Stimulated activated CD4-positive, alpha-beta T cell treated with anti-CD3 and anti-CD28 coated beads, Interleukin-4, amount 100 ng/mL, for 48 hours (primary cell): ENCODE measurements around the gene ELF2.
"Not testable (repeated sequence)": the region's sequence is repeated elsewhere in the genome, so short reads cannot be mapped to it uniquely, and the experiment has no call there.

Experiments
- DNase-seq, 2 donors: peaks; one replicate each; pipeline ENCODE4 v3.0.0-alpha.2; 2020; ENCODE audit warnings: low read depth in 2 of 2

The ELF2 gene

GRCh38 chr4:139020384-139020783 is 156.6 kb downstream of the ELF2 start:
- DNase-seq: no peak

- no peak for DNase-seq
Measured at GRCh38 chr4:139018971-139019758, 157.9 kb downstream of the ELF2 start.

- no peak for DNase-seq
Measured at GRCh38 chr4:139018501-139018900, 158.5 kb downstream of the ELF2 start.

- DNase-seq: no peak
Measured at GRCh38 chr4:139017861-139018260, 159.2 kb downstream of the ELF2 start.

GRCh38 chr4:139015948-139016471 is 161.0 kb downstream of the ELF2 start:
- DNase-seq: peak in 1 of 2 donors; percentile 30

GRCh38 chr4:139015269-139015947 is 161.6 kb downstream of the ELF2 start, which contains the start of gene NOCT:
Gene NOCT (plus strand): TSS chr4:139015781. CDS start chr4:139015982, 201 bp downstream.
- DNase-seq: peak; percentile 92 to 94

GRCh38 chr4:139014371-139015268 is 162.4 kb downstream of the ELF2 start:
- DNase-seq: peak in 1 of 2 donors; percentile 5

- no peak for DNase-seq
Measured at GRCh38 chr4:139011225-139011950, 165.6 kb downstream of the ELF2 start.

GRCh38 chr4:139009702-139010101 is 167.3 kb downstream of the ELF2 start:
- DNase-seq: no peak

- not testable (repeated sequence) for DNase-seq
Measured at GRCh38 chr4:139008278-139008677, 168.7 kb downstream of the ELF2 start.

GRCh38 chr4:139007640-139008039 is 169.4 kb downstream of the ELF2 start:
- no peak for DNase-seq
